NCI-H748 treated with DMSO at 0.1 percent for 48 hours (cell line): ENCODE measurements around the gene SPTLC1.

Source experiments
- DNase-seq: peaks from one replicate; lab custom pipeline; 2025; lab: John Stamatoyannopoulos, UW

SPTLC1 gene

DNA sequence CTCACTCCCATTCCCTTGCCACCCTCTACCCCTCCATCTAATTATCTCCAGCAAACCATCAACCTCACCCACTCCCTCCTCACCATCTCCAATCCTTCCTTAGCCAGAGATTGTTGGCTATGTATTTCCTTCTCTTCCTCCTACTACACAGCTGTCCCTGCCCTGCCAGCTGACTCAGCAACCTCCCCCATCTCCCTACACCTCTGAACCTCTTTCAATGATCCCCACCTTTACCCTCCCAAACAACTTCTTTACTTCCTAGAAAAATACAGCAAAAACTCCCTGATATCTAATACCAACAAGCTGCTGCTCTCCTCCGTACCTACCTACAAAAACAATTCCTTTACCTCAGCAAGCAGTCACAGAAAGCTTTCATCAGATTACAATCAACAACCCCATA is 37.3 kb downstream of the SPTLC1 start:
- no peak for DNase-seq

GRCh38 chr9:92071634-92072033 is 43.6 kb downstream of the SPTLC1 start:
- DNase-seq, result no peak

- DNase-seq, result no peak
Observed at GRCh38 chr9:92066168-92066567, 49.0 kb downstream of the SPTLC1 start.

GRCh38 chr9:92064711-92065110 is 50.5 kb downstream of the SPTLC1 start:
- no peak for DNase-seq

DNA sequence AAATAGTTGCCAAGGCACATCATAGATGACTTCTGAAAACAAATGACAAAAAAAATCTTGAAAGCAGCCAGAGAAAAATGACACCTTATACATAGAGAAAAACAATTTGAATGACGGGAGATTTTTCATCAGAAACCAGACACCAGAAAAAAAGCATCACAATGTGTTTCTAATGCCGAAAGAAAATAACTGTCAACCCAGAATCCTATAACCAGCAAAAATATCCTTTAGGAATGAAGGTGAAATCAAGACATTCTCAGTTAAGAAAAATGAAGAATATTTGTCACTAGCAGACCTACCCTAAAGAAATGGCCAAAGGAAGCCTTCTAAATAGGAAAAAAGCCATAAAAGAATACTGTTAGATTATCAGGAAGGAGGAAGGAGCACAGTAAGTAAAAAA is 54.0 kb downstream of the SPTLC1 start:
- no peak for DNase-seq

GRCh38 chr9:92059661-92060060 is 55.6 kb downstream of the SPTLC1 start:
- DNase-seq, result no peak

GRCh38 chr9:92058723-92059444 is 56.3 kb downstream of the SPTLC1 start:
- no peak for DNase-seq

- no peak for DNase-seq
Observed at GRCh38 chr9:92058026-92058425, 57.2 kb downstream of the SPTLC1 start.

GRCh38 chr9:92057226-92057625 is 58.0 kb downstream of the SPTLC1 start:
- DNase-seq, result no peak

DNA sequence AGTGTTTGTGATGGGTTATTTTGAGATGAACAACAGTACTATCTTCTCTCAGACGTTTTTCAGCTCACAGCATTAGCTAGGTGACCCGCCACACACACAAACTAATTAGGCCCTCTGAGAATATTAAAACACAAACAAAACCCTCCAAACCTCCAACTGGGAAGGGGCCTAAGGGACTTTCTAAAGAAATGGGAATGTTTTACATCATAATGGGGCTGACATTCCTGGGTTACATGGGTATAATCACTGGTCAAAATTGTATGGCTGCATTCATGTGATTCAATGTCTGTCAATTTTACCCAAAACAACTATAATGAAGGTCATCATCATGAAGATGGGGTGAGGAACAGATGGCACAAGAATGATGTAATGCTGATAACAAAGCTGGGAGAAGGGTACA is 59.6 kb downstream of the SPTLC1 start:
- DNase-seq, result no peak

GRCh38 chr9:92048924-92049625 is 66.1 kb downstream of the SPTLC1 start:
- DNase-seq, result no peak

DNA sequence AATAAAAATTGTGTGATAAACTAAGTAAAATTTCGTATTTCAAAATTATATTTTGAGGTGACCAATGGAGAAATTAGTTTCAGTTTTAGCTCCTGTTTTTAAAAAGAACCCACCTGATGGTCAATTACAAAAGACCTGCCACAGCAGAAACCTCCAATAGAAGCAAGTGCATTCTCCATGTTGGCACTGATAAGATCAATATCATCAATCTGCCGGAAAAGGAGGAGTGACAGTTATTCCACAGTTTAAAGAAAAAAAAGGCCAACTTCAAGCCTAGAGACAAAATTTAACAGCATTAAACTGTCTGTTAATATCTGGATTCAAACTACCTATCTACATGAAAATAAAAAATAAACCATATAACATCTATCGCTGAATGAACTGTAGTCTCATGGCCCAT is 67.7 kb downstream of the SPTLC1 start:
- no peak for DNase-seq

DNA sequence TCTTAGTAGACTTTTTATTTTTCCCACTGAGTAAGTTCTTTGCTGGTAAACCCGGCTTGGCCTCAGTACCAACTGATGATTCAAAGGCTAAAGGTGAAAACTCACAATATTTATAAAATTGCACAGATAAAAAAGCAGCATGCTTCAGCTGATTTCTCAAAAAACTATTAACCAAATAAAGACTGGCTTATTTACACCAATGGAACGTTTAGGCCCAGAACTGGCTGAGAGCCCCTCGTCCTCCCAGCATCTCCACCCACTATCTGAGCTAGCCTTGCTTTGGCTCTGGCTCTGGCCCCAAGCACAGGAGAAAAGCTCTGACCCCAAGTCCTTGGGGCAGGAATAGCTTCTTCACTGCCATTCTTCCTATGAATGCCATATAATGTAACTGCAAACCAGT is 68.5 kb downstream of the SPTLC1 start:
- DNase-seq, result no peak

GRCh38 chr9:92044936-92045335 is 70.3 kb downstream of the SPTLC1 start:
- DNase-seq, result no peak

GRCh38 chr9:92043002-92043401 is 72.2 kb downstream of the SPTLC1 start:
- no peak for DNase-seq

- DNase-seq, result no peak
Observed at GRCh38 chr9:92042260-92042659, 73.0 kb downstream of the SPTLC1 start.

GRCh38 chr9:92036756-92037155 is 78.5 kb downstream of the SPTLC1 start:
- DNase-seq, result no peak

GRCh38 chr9:92036411-92036746 is 78.8 kb downstream of the SPTLC1 start:
- no peak for DNase-seq

DNA sequence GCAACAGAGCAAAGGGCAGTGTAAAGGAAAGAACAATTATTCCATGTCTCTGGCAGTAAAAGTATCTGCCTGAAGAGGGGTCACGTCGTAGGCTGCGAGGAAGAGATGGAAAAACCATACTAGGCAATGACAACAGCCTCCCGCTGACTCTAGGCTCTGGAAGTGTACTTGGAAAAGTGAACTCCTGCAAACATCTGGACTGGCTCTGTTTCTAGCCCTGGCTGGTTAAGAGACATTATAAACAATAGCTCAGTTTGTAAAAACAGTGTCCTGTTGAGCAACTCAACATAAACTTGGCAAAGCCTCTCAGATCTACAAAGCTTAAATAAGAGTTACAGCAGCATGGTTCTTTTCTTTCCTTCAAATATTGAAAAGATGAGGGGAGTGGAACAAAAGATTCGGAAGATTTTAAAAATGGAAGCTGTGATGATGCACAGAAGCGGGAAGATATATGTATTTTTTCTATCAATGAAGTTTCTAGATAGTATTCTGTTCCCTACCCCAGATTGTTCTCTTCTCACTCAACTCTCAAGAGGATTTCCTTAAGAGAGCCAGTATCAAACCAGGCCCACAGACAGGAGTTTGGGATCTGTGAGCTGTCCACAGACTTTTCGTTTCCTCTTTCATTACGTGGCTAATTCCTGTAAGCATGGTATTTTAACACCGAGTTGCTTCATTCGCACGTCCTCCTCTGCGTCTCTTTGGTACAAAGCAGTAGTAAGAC is 79.4 kb downstream of the SPTLC1 start:
- DNase-seq, result no peak

- DNase-seq, result no peak
Observed at GRCh38 chr9:92035146-92035545, 80.1 kb downstream of the SPTLC1 start.

DNA sequence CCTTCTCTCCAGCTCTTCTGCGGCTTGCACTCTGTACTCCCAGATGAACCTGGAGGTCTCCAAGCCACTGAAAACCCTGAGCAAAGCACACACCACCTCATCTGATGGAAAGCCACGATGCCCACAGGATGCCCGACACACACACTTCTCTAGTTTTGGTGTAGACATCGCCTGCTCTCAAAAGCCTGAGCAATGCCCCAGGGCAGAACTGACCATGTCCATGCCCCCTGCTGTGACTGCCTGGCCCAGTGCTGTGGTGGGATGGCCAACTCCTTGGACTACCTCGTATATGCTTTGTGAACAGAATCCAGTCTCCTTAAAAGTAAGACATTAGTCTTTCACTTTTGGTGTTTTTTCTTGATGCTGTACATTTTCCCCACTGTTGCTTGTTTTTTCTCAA is 81.2 kb downstream of the SPTLC1 start:
- no peak for DNase-seq

GRCh38 chr9:92033307-92033706 is 81.9 kb downstream of the SPTLC1 start:
- no peak for DNase-seq

- no peak for DNase-seq
Observed at GRCh38 chr9:92032891-92033290, 82.3 kb downstream of the SPTLC1 start.
